Measurements from ENCODE around the gene ATP12A. TPM values are rescaled to one million over a fixed set of nuclear protein-coding genes. Genes with fewer than 3 reads are reported as not detected.

ATP12A gene
- not detected in 2 replicates for total RNA-seq

DNA sequence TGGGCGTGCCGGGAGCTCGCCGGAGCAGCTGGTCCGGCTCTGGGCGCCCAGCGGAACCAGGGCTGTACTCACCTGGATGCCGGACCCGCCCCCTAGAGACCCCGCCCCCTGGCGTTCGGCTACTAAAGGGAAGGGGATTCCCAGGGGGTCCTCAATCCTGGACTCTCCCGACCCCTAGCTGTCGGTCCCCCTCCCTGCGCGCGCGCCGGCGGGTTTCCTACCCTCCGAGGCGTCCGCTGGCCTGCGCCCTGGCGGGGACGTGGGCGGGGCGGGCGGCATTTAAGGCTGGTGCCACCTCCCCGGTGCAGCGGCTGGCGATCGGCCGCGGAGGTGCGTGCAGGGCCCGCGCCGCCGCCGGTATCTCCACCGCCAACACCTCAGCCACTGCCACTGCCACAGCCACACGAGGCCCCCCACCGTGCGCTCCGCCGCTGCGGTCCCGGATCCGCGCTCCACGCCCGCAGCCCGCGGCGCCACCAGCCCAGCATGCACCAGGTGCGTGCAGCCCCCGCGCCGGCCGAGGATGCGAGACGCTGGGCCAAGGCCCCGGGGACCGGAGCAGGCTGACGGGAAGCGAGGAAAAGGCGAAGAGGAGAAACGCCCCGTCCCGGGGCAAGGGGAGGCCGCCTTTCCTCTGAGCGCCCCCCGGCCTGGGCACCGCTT, at the start of gene ATP12A:
TSS of gene ATP12A (plus strand) at position 151 of the 663 bp plus-strand sequence. CDS start at position 487, 336 bp downstream.

Other genes starting within 250 kb of the ATP12A start
- 77.7 and 86.8 TPM in 2 replicates for gene PARP4, start 167.6 kb upstream of the ATP12A start, total RNA-seq
- gene RNF17, start 83.8 kb downstream of the ATP12A start, total RNA-seq = not detected in 2 replicates

Data from mammary microvascular endothelial cell (primary cell).